Measurements from ENCODE around the gene KCNMA1.
A peak's percentile ranks its signal among the peaks of the same experiment; 100 is the strongest.

Gene KCNMA1

GRCh38 chr10:77287647-77288120, 349.9 kb downstream of the KCNMA1 start:
- DNase-seq: peak; percentile 76

GRCh38 chr10:77286531-77287508, 350.8 kb downstream of the KCNMA1 start:
- DNase-seq: peak; percentile 45

- peak; percentile 26 for DNase-seq
These were observed 352.0 kb downstream of the KCNMA1 start for GRCh38 chr10:77285529-77286182.

DNA sequence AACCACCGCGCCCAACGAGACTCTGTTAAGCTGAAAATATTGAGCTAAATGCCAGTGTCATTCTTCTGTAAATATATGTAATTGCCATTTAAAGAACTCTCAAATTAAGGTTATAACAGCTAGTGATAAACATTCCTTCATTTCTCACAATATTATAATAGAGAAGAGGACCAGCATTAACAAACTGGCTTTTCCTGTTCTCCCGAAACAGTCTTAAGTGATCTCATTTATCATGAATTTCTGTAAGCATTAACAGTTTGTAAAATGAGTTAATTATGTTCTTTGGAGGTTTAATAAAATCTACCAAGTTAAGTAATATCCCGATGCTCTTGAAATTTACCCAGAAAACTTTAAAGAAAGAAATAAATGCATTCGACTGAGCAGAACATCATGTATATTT, 352.8 kb downstream of the KCNMA1 start:
- DNase-seq: no peak

GRCh38 chr10:77283326-77283725, 354.3 kb downstream of the KCNMA1 start:
- no peak for DNase-seq

- no peak for DNase-seq
These were observed 355.4 kb downstream of the KCNMA1 start for GRCh38 chr10:77282163-77282562.

- DNase-seq: no peak
These were observed 355.9 kb downstream of the KCNMA1 start for GRCh38 chr10:77281719-77282118.

GRCh38 chr10:77279207-77279606, 358.4 kb downstream of the KCNMA1 start:
- DNase-seq: no peak

DNA sequence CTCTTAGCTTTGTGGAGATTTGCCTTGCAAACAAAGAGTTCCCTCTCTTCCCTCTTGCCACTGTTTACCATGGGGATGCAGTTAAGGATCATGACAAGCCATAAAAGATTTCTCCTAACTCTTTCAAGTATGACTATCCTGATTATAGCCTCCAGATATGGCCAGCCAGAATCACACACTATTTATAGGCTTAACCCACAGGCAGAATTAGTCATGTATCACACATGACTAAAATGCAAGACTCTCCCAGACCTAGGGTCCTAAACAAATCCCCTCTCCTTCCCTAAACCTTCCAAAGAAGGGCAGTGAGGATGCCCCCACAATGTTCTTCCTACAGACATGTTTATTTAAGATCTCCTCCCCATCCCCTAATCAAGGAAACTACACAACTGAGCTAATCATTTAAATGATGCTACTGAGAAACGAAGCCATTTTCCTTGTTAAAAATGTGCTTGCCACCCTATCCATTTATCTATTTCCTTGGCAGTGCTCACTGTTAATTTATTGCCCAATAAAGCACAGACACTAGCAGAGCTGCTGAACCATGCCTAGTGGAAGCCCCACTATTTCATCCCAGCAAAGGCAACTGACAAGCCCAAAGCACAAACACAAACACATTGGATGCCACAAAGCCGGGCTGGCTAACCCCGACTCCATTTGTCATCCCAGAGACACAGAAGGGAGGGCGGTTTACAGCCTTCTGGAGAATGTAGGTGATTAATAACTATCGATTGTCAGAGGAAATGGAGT, 363.4 kb downstream of the KCNMA1 start:
- no peak for DNase-seq

- DNase-seq: no peak
These were observed 368.4 kb downstream of the KCNMA1 start for GRCh38 chr10:77269163-77269562.

DNA sequence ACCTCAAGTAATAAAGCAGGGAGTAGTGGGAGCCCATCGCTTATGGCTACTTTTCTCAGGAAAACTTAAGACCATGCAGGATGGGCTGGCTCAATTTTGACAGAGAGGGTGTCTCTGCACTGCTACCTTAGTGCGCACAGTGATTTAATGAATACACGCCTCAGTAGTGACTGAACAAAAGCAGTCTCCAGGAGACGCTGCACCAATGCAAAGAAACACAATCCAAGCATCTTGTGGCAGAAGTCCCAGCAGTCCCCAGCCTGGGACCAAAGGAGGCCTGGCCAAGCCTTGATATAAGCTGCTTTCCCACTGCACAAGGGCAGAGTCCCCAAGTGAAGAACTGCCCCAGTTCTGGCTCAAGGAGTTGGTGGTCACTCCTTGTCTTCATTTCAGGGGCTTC, 368.9 kb downstream of the KCNMA1 start:
- DNase-seq: no peak

GRCh38 chr10:77267703-77268675, 369.6 kb downstream of the KCNMA1 start:
- DNase-seq: peak; percentile 40

- no peak for DNase-seq
These were observed 371.4 kb downstream of the KCNMA1 start for GRCh38 chr10:77266242-77266641.

GRCh38 chr10:77264527-77264926, 373.1 kb downstream of the KCNMA1 start:
- DNase-seq: no peak

GRCh38 chr10:77264107-77264506, 373.5 kb downstream of the KCNMA1 start:
- no peak for DNase-seq

- DNase-seq: no peak
These were observed 373.9 kb downstream of the KCNMA1 start for GRCh38 chr10:77263700-77264099.

DNA sequence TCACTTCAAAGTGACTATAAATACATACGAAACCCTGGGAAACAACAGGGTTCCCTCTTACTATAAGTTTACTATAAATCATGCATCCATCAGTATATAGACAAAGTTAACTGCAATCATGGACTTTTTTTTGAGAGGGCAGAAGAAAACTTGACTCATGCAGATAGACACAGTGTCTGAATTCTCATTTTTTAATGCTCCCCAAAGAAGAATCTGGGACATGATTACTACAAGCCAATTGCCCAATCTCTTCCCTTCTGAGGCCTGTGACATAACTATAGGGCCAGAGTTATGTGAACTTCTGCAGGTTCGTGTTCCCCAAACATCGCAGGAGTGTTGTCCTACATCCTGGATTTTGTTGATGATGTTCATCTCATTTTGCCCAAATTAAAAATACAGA, 376.5 kb downstream of the KCNMA1 start:
- no peak for DNase-seq

DNA sequence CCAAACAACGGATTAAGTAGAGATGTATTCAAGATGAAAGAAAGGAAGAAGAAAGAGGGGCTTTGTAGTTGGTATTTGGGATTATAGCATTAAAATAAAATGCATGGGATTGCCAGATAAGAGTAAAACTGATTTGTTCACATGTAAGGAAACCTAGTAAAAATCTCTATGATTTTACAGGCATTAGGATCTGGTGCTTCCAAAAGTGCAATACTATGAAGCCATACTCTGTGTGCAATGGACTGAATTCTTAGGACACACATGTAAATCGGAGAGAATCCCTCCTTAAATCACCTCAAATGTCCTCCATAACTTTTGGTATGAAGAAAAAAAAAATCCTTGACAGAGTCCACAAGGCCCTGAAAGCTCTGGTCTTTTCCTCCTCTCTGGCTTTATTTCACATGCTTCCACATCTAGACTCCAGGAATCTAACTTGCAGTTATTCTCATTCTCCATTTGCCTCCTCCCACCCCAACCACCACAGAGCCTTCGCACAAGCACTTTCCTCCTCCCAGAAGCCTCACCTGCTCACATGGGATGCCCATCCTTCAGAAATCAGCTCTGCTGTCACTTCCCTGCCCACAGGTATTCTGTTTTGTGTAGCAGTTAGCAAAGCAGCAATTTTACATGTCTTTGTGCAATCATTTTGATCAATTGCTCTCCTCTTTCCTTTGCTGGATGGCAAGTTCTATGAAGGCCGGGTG, 378.3 kb downstream of the KCNMA1 start:
- DNase-seq: no peak

- no peak for DNase-seq
These were observed 381.3 kb downstream of the KCNMA1 start for GRCh38 chr10:77256346-77256745.

DNA sequence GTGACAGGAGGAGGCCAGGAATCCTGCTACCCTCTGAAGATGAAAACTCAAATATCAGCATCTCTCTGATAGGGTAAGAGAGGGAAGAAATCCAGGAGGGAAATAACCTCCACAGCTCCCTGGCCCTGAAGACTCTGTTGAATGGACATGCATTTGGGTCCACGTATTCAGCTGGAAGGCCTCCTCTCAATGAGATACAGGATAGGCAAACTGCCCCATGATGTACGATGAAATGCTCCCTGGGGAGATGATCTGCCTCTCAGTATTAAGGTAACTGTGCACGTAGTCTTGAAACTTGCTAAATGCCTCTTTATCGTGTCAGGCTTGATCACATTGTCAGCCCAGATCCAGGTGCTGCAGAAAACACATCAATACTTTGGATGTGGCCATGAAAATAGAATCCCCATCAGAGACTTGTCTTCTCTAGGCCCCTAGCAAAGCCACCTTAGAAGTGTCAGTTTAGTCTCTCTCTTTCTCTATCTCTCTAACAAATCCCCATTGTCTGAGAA, 384.0 kb downstream of the KCNMA1 start:
- DNase-seq: no peak

DNA sequence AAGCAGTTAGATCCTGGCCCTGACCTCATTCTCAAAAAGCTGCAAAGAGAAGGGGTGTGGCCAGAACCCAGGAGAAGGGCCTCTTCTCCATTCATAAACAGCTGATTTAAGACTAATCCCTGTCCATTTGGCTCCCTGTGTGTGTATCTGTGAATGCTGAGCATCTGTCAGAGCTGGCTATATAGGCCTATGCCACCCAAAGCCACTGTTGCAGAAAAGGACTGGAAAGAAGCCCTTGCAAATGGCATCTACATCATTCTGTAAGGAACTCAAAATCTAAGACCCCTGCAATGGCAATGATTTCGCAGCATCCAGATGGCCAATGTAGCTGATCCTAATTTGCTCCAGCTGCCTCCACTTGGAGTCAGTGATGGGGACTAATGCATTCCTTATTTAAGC, 384.5 kb downstream of the KCNMA1 start:
- no peak for DNase-seq
